HG02571 (cell line): ENCODE data around the gene PSMD3.

ENCODE experiments used
- ATAC-seq: cut with Tn5 transposase; IDR thresholded peaks from one replicate; pipeline ENCODE4 v1.9.1; 2021; ENCODE audit warnings: mild to moderate bottlenecking, moderate library complexity; ENCODE audit not compliant: unreplicated experiment

The PSMD3 gene

DNA sequence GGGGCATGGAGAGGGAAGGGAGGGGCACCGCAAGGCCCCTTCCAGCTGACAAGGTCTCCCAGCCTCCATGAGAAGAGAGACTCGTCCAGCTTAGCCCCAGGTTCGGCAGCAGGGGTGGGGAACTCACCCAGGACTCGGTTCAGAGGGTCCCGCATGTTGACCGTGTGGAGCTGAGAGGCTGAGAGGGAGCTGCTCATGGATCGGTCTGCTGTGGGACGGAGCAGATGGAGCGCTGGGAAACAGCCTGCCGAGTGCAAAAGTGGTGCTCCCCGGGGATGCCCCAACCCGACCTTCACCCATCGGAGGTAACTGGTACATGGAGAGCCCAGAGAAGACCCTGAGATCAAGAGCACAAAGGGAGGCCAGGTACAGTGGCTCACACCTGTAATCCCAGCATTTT, 39.5 kb downstream of the PSMD3 start:
- no peak for ATAC-seq

DNA sequence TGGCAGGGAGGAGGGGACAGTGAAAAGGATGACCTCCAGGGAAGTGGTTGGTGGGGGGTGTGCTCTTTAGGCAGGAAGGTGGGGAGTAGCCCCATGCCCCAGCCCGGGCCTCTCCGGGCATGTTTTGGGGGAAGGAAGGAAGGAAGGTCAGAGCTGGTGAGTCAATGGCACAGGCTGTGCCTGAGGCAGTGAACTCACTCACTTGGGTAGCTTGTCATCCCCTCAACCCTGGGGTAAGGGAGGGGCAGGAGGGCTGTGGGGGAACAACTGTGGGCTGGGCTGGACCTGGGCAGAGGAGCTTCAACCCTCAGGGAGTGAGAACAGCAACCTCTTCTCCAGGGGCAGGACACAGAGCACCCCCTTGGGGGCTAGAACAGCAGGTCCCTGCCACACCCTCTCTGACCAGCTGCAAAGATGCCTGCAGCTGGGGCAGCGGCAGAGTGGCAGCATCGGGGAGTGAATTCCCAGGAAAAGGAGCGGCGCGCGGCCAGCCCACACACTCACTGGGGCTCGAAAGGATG, 40.9 kb downstream of the PSMD3 start:
- ATAC-seq: no peak

DNA sequence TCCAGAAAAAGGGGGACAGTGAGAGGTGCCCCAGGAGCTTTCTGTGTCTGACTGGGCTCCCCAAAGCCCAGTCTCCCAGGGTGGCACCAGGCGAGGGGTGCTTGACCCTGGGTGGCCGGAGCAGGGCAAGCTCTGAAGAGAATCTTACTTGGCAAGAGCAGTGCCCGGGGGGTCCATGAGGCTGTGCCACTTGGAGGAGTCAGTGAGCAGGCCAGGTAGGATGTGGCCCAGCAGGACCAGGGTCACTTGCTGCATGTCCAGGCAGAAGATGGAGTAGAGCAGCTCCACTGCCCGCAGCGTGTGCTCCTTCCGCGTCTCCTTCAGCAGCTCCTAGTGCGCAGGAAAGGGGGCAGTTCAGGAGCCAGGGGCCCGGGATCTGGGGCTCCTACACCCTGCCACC, 41.9 kb downstream of the PSMD3 start:
- ATAC-seq: no peak

DNA sequence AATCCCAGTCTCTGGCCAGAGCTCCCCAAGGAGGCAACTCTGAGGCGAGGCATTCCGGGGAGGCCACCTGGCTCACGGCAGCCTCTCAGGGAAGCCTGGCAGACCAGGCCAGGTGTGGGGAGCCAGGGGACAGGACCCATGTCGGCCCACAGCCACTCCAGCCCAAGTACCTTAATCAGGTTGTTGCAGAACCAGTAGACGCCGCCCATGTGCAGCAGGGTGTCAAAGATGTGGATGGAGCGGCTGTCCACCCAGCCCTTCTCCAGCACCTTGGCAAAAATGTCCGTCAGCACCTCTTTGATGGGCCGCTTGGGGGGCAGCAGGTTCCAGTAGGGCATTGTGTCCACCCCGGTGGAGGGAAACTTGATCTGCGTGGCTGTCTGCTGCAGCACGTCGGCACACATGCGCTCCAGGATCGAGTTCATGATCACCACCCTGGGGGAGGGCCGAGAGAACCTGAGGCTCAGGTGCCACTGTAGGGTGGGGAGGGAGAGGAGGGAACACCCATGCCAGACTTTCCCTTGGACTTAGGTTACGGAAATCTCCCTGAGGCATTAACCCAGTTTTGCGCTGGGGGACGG, 42.4 kb downstream of the PSMD3 start:
- ATAC-seq: no peak

DNA sequence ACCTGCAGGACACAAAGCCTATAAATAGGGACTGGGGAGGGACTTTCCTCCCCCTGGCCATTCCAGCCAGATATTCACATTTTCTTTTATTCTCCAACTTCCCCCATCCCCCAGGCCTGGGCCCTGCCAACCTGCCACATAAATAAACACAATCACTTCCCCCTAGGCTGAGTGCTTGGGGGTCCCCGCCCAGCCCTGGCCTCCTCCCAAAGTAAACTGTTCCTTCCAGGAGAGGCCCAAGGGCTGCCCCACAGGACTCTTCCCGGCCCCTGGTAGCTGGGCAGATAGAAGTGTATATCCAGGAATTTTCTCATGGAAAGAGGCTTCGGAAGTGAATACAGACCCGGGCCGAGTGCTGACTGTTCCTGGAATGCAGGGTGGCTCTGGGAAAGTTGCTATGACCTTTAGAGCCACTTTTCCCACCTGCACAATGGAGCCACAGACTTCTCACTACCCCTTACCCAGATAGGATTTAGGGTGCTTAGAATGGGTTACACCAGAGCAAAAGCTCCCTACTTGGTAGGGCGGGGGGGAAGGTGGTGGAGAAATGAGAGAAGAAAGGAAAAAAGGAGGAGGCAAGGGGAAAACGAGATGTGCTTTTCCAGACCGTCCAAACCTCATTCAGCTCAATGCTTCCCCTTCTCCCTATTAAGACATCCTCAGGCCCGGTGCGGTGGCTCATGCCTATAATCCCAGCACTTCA, 43.1 kb downstream of the PSMD3 start:
- no peak for ATAC-seq

DNA sequence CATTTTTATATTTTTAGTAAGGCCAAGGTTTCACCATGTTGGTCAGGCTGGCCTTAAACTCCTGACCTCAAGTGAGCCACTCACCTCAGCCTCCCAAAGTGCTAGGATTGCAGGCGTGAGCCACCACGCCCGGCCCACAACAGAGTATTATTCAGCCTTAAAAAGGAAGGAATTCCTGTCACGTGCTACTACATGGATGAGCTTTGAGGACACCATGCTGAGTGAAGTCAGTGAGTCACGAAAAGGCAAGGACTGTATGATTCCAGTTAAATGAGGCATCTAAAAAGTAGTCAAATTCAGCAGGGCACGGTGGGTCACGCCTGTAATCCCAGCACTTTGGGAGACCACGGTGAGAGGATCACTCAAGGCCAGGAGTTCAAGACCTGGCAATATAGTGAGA, 44.3 kb downstream of the PSMD3 start:
- ATAC-seq: no peak

DNA sequence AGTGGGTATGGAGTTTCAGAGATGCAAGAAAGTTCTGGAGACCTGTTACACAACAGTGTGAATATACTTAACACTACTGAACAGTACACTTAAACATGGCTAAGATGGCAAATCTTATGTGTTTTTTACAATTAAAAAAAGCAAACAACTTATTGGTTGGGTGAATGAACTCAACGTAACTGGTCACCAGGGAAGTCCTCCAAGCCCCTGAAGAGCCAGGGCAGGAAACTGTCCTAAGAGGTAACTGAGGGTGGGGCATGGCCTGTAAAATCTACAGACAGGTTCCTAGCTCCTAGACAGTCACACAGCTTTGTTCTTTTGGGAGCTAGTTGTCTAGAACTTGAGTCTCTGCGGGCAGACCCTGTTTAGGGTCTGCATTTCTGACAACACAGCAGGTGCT, 45.0 kb downstream of the PSMD3 start:
- no peak for ATAC-seq

DNA sequence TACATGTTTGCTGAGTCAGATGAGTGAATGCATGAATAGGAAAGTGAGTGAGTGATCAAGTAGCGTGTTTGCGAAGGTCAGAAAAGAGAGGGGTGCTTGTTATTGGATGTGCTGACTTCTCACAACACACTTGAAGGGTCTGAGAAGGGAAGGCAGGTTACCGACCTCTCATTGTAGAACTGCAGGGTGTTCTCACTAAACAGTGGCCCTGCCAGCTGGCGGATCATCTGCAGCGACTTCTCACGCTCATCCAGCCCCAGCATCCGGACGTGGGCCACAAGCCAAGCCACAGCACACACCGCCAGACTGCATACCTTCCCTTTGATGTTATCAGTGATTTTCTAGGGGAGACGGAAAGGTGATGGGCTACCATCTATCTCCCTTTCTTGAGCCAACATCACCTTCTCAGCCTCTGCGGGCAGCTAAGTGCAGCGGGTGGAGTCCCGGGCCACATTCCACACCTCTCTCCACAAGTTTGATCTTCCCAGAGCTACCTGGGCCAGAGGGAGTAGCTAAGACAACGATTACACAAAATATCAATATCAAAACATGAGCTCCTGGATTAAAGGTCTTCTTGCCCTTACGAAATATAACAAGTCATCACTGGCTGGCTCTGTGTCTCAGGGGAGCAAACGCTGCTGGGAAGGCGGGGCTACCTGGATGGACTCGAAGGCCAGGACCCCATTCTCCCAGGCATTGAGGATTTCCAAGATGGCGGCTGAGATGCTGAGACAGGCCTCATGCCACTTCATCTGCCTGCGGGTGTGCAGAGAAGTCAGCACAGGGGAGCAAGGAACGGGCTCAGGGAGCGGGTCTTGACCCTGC, 45.6 kb downstream of the PSMD3 start:
- ATAC-seq: no peak

DNA sequence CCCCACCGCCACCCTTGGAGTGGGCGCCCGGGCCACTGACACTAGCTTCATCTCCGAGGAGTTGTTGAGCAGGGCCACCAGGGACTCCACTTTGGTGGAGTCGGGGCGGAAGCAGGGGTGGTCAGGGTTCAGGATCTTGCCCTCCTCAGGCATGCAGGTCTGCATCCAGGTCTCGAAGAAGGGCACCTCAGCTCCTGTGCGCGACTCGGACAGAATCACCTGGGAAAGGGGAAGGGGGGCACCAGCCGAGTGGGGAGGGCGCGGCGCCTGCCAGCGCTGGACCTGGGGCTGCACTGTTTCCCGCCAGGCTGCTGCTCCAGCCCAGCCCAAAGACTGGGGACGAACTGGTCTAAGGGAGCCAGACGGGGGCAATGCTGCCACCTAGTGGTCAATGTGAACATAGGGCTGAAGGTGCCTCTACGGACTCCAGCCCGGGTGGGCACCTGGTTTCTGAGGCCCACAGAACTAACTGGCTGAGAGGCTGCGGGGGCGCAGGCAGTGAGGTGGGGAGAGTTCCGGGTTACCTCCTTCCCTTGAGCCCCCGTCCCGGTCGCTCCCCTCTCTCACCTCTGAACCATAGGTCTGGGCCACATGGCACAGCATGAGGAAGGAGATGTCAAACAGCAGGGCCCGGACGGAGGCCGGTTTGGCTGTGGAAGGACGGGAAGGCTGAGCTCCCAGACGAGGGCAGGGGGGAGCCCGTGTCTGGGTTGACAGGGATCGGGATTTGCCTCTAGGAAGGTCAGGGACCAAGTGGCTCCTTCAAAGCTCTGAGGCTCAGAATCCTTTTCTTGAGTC, 46.4 kb downstream of the PSMD3 start:
- ATAC-seq: no peak

DNA sequence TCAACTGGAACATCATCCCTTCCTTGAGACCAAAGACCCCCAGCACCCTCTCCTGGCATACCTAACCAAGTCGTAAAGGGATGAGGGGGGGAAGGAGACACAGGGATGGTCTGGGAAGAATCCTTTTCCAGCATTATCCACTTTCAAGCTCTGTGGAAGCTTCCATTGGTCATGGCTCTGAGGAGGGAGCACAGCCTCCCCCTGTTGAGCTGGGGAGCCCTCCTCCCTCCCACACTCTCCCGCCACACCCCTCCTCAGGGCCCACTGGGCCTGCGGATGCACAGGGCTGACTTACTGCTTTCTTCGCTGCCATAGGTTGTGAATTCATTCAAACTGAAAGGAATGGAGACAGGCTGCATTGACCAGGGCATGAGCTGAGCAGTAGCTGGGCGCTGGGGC, 47.0 kb downstream of the PSMD3 start:
- no peak for ATAC-seq

DNA sequence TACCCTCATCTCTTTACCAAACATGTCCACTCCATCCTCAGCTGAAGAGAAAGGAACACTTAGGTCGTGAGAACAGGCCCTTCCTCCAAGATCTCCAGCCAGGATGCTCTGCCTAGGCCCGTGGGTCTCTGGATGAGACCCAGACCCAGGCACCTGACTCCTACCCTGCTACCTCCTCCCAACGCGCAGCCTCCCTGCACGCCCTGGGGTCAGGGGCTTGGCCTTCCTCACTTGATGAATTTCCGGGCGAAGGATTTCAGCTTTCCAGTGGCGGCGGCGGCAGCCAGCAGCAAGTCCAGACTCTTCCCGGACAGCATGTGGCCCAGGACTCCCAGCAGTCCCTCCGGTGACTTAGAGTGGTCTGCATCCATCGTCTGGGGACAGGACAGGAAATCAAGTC, 48.0 kb downstream of the PSMD3 start:
- no peak for ATAC-seq

DNA sequence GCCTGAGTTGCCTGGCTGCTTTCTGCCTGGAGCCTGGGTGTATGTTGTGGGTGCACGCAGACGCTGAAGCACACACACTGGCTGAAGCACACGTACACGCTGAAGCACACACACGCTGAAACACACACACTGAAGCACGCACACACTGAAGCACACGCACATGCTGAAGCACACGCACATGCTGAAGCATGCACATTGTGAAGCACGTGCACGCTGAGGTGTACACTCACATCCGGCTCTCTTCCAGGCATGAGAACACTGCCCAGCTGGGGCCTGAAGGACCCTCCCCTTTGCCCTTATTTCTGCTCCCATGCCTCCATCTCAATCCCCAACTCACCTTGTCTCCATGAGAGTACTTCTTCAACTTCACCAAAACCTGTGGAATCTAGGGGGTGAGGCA, 51.1 kb downstream of the PSMD3 start:
- no peak for ATAC-seq

DNA sequence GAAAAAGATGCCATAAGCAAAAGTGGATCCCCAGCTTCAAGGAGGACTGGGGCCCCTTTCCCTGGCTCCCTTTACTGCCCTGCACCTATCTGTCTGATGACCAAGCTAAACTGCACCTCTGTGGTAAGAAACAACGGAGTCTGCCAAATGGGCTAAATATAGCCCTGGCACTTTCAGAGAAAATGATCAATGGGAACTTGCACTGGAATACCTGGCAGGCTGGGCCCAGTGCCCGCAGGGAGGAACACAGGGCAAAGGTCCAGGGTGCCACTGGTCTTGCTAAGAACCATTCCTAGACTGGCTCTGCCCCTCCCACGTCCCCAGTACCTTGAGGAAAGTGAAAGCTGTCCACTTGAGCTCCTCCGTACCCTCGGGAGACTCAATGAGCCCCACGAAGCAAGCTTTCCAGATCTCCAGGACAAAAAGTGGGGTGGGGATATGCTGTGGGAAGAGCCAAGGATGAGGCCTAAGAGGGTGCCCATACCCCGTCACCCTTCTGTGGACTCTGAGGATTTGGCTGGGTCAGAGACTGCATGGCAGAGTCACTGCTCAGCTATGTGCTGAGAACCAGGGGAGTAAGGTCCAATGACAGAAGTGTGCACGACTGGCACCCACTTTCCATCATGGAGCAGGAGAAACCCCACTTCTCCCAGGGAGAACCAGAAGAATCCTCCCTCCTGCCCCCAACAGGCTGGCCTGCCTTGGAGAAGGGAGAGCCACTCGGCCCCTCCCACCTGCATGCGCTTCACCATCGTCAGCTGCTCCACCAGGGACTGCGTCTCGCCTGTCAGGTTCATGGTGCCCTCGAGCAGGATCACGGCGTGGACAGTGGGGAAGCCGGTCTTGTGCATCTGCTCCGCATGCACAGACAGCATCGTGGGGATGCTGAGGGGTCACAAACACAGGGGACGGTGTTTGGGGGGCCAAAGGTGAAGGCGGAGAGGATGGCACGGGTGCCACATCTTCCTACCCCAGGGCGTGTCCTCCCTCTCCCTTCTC, 52.0 kb downstream of the PSMD3 start:
- ATAC-seq: no peak

DNA sequence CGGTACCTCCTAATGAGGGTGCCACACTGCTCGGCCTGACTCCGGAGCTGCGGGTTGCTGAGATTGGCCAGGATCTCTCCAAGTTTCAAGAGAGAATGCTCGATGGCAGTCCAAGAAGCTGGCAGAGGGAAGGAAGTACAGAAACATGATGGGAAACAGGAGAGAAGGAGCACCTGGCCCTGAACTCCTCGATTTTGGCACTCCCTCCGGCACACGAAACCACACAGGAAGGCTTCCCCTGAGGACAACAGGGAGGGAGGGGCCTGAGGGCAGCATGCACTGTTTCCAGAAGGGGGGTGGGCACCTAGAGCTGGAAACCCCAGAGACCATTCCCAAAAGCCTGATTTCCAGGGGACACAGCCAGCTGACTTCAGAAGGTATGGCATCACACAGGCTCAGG, 52.7 kb downstream of the PSMD3 start:
- ATAC-seq: no peak

DNA sequence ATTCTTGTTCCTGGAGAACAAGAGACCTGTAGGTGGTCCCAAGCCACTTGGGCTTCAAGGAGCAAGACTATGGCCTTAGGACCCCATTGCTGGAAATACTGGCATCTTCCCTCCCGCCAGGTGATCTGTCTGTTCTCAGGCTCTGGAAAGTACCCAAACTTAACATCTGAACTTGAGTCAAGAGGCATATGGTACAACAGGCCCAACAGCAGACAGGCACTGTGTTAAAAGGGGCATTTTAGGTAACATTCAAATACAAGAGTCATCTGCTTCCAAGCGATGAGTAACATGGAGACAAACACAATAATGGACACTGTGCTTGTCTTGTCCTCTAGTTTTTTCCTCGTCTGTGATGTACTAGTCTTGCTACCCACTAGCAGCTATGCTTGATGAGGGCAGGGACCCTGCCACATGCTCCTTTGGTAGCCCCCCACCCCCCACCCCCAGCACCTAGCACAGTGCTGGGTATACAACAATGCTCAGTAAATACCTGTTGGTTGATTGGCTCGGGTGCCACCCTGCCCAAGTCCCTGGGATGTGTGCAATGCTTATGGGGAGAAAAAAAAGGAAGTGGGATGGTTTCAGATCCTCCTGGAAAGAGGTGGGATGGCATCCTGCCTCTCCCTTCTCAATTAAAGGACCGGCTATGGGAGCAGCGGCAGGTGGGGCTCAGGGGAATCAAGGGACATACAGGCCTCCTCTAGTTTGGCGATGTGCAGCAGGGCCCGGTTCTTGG, 54.0 kb downstream of the PSMD3 start:
- ATAC-seq: no peak

DNA sequence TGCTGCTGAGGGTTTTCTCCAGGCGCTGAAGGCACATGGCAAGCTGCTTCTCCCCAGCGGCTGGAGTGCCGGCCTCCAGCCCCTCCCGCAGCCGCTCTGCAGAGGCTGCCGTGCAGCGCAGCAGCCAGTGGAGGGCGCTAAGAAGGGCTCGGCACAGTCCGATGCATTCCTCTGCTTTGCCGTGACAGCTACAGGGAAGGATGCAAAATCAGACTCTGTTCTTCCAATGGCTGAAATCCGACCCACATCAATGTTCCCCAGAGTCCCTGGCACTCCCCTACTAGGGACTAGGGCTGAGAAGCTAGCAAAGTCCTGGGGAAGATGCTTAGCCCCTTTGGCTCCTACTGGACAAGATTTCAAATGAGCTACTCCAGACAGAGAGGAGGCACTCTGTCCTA, 54.6 kb downstream of the PSMD3 start:
- no peak for ATAC-seq

DNA sequence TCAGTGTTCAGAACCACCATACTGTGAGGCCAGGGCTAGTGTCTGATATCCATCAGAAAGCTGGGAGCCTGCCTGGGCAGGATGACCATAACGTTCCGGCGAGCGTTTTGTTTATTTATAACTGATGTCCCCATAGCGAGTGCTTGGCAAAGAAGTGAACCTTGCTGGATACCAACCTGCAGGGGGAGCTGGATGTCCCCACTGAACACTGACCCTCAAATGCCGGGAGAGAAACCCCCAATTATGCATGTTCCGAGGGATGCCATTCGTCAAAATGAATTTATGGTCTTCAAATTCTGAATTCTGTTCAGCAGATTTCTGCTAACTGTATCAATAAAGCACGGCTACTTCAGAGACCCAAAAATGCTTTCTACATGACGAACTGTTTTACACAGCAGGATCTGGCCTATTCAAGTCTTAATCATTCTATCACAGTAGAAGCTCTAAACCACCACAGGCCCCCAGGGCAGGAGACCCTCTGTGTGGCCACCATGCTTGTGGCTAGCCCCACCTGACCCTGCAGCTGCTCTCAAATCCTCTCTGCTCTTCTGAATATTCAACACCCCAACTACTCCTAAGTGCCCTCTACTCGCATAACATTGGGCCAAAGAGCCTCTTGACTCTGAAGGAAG, 58.4 kb downstream of the PSMD3 start:
- no peak for ATAC-seq

DNA sequence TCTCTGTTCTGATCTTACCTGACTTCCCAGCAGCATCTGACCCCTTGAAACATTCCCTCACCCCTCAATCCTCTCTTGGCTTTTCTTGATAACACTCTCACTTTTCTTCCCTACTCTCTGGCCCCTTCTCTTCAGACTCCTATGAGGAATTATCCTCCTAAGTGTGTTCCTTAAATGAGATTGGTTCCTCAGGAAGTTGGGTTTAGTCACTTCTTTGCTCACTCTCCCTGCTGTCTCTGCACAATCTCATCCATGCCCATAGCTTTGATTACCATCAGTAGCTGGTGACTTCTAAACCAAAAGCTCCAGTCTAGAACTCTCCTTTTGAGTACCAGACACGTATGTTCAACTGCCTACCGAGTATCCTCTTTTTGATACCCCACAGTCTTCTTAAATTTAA, 60.6 kb downstream of the PSMD3 start:
- ATAC-seq: no peak
